Lower leg skin (tissue), 4 donors: ENCODE measurements around the gene DMGDH. TPM values are rescaled to one million over a fixed set of nuclear protein-coding genes. Genes with fewer than 3 reads are reported as not detected.

Experiments
- DNase-seq, 2 donors: peaks; one replicate each; pipeline ENCODE4 v3.0.0-alpha.2; 2019; ENCODE audit warnings: low spot score in 2 of 2
- H3K4me3 ChIP-seq: fragments of 200-600 bp; sonication (generic); 2 replicates; pipeline ENCODE4 v1.5.1; 2017; ENCODE audit warnings: mild to moderate bottlenecking, low read depth; ENCODE audit not compliant: poor library complexity, severe bottlenecking
- POLR2A ChIP-seq, 2 donors: fragments of 450-650 bp; IDR thresholded peaks; one replicate each; pipeline ENCODE4 v1.6.1; 2016 to 2017; ENCODE audit warnings: antibody characterized with exemption in 2 of 2, mild to moderate bottlenecking in 1 of 2, moderate library complexity in 1 of 2
- WGBS, 2 donors: methylation state at CpG; one replicate each; pipeline ENCODE4 v1.1.5; 2018; 5-methylcytosine and 5-hydroxymethylcytosine counted together
- intact Hi-C: fragments of 100-400 bp; cut with DNase I; formaldehyde crosslinking; loops from one replicate; pipeline ENCODE4 v1.15.0; 2023; ENCODE audit warnings: low total_unique reads
- total RNA-seq, 4 donors: library from RNA; depleted of rRNA; stranded (reverse); fragments of >200 nt; gene quantifications; one replicate each; pipeline ENCODE4 v1.1.0, GENCODE V29; 2016
- TF ChIP-seq, protein P1 (sequence below), 3 donors: fragments of 450-650 bp; IDR thresholded peaks; one replicate each; pipeline ENCODE4 v1.5.1; 2016; ENCODE audit warnings: antibody characterized with exemption in 3 of 3, mild to moderate bottlenecking in 3 of 3, moderate library complexity in 2 of 3

Gene DMGDH
- total RNA-seq, 4 donors from 2014 or later: 0.42 to 1.0 (median 0.91) TPM; not detected in 1

DNA sequence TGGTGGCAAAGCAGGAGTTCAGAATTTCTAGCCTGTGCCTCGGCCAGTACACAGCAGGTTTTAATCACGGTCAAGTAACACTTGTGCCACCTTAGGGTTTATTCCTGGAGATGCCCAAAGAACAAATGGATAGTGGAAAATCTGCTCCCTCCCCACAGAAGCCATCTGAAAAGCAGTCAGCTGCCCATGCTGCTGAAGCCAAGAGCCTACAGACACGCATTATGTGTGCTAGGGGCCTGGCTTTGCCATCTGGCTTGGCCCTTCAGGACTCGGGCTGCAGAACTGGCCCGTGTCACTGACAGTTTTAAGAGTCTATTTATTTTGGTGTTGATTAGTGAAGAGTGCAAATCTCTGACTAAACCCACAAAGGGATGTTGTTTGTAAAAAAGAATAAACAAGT lies 95.5 kb downstream of the DMGDH start:
- no peak for DNase-seq
- WGBS, 2 donors: 68 to 77% methylated on average over 5 of the region's 5 CpGs
- H3K4me3 ChIP-seq: no peak overlapping the region
- TF ChIP-seq POLR2A (IDR thresholded peaks at IDR 0.05): no peak
- TF ChIP-seq, protein P1, sequence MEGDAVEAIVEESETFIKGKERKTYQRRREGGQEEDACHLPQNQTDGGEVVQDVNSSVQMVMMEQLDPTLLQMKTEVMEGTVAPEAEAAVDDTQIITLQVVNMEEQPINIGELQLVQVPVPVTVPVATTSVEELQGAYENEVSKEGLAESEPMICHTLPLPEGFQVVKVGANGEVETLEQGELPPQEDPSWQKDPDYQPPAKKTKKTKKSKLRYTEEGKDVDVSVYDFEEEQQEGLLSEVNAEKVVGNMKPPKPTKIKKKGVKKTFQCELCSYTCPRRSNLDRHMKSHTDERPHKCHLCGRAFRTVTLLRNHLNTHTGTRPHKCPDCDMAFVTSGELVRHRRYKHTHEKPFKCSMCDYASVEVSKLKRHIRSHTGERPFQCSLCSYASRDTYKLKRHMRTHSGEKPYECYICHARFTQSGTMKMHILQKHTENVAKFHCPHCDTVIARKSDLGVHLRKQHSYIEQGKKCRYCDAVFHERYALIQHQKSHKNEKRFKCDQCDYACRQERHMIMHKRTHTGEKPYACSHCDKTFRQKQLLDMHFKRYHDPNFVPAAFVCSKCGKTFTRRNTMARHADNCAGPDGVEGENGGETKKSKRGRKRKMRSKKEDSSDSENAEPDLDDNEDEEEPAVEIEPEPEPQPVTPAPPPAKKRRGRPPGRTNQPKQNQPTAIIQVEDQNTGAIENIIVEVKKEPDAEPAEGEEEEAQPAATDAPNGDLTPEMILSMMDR (IDR thresholded peaks at IDR 0.05): no peak
- intact Hi-C loops: no loop called here

GRCh38 chr5:78972654-78973428 lies 96.6 kb downstream of the DMGDH start:
- intact Hi-C loops: no loop called here
- no peak overlapping the region for H3K4me3 ChIP-seq
- DNase-seq: peak in 1 of 2 donors; percentile 27
- no peak for TF ChIP-seq POLR2A (IDR thresholded peaks at IDR 0.05)
- TF ChIP-seq, protein P1 (IDR thresholded peaks at IDR 0.05): no peak
- 18% methylated on average over 7 of the region's 7 CpGs for WGBS, 2 donors

DNA sequence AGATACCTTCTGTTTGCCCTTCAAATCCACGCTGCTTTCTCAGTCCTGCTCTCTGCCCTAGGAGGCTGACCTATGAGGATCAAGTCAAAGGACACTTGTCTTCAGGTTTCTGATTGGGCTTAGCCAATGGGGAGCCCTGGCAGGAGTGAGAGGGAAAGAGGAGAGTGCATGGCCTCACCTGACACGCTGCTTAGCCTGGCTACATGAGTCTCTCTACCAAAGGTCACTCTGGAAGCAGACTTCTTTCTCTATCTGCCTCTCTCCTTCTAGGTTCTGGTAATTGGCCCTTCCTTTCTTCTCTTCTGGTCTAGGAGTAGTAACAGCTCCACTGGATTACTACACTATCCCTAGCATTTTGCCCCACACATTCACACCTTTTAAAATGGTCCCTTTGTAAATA lies 97.5 kb downstream of the DMGDH start:
- H3K4me3 ChIP-seq: no peak overlapping the region
- 93 to 95% methylated on average over 2 of the region's 2 CpGs for WGBS, 2 donors
- TF ChIP-seq, protein P1 (IDR thresholded peaks at IDR 0.05): no peak
- TF ChIP-seq POLR2A (IDR thresholded peaks at IDR 0.05): no peak
- DNase-seq: no peak
- intact Hi-C loops: no loop called here

- no peak for TF ChIP-seq POLR2A (IDR thresholded peaks at IDR 0.05)
- TF ChIP-seq, protein P1 (IDR thresholded peaks at IDR 0.05): no peak
- no peak for DNase-seq
- no peak overlapping the region for H3K4me3 ChIP-seq
- 87 to 88% methylated on average over 5 of the region's 5 CpGs for WGBS, 2 donors
- intact Hi-C loops: no loop called here
Observed at GRCh38 chr5:78968781-78969180, 100.7 kb downstream of the DMGDH start.

DNA sequence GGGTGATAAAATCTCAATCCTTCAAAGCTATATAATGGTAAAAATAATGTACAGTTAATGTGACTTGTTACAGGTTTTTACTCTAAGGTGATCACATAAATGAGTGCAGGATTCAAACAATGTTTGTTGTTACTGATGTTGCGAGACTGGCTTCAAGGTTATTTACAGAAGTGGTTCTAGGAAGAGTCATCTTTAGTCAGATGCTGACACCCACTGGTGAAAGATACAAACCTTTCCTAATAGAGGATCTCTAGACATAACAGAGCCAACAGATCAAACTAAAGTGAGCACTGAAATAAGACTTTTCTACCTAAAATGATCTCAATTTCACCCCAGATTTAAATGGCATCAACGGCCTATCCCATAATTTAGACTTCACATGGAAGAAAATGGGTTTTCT lies 104.6 kb downstream of the DMGDH start:
- intact Hi-C loops: no loop called here
- DNase-seq: no peak
- WGBS, 2 donors: 53 to 54% methylated on average over 2 of the region's 2 CpGs

More for the DNA sequence above, 104.6 kb downstream of the DMGDH start:
- no peak overlapping the region for H3K4me3 ChIP-seq
- TF ChIP-seq POLR2A (IDR thresholded peaks at IDR 0.05): no peak
- TF ChIP-seq, protein P1 (IDR thresholded peaks at IDR 0.05): no peak
